ENCODE measurements around the gene KIF24. TPM values are rescaled to one million over a fixed set of nuclear protein-coding genes. Genes with fewer than 3 reads are reported as not detected.
"Not testable (repeated sequence)": the region's sequence is repeated elsewhere in the genome, so short reads cannot be mapped to it uniquely, and the experiment has no call there.

KIF24 gene
- total and polyA plus RNA-seq, 2 of the 4 experiments (the other 2 are of a cell fraction): 1.4 to 3.0 TPM

DNA sequence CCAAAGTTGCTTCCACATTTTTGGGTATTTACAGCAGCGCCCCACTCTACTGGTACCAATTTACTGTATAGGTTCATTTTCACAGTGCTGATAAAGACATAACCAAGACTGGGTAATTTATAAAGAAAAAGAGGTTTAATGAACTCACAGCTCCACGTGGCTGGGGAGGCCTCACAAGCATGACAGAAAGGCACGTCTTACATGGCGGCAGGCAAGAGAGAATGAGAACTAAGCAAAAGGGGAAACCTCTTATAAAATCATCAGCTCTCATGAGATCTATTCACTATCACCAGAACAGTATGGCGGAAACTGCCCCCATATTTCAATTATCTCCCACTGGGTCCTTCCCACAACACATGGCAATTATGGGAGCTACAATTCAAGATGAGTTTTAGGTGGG, 39.7 kb upstream of the KIF24 start:
- H2BK15ac ChIP-seq (ENCODE audit: low read depth, low read length); H3K4me3 ChIP-seq (ENCODE audit: insufficient read depth, low read depth, low read length); H4K5ac ChIP-seq (ENCODE audit: low read depth, low read length); H3K4me1 ChIP-seq (ENCODE audit: control insufficient read depth, insufficient read depth, low read length); H3K14ac ChIP-seq (replicated peaks; ENCODE audit: low read depth, low read length); H3K4ac ChIP-seq (ENCODE audit: low read depth, low read length); in situ Hi-C loops (cut with MboI; ENCODE audit: low sequenced_read_pairs); POLR2A ChIA-PET (ENCODE audit: unreplicated experiment); H2BK5ac ChIP-seq (ENCODE audit: low read depth, low read length, poor library complexity, severe bottlenecking); intact Hi-C loops (cut with micrococcal nuclease); DNase-seq; H4K20me1 ChIP-seq (ENCODE audit: insufficient read depth, low read length); H3K18ac ChIP-seq (ENCODE audit: low read depth, low read length); H3K27ac ChIP-seq (ENCODE audit: insufficient read depth, low read length); CTCF ChIA-PET; BruUV-seq (replicated peaks); H3K36me3 ChIP-seq (ENCODE audit: control insufficient read depth, insufficient read depth, low read length); H2AK9ac ChIP-seq (replicated peaks; ENCODE audit: low read depth, low read length, poor library complexity); H4K8ac ChIP-seq (ENCODE audit: low read depth in 2 of 2, low read length in 2 of 2); H3K79me1 ChIP-seq (ENCODE audit: low read depth in 1 of 2, low read length in 2 of 2); H2AK5ac ChIP-seq (ENCODE audit: low read depth, low read length); H4K91ac ChIP-seq (ENCODE audit: insufficient read depth, low read depth, low read length); ATAC-seq (ENCODE audit: low read depth); H3K9me1 ChIP-seq (ENCODE audit: insufficient read depth, low read length); H3K4me2 ChIP-seq (ENCODE audit: low read depth, low read length); H3K23ac ChIP-seq (ENCODE audit: low read depth, low read length); H2BK20ac ChIP-seq (ENCODE audit: low read depth, low read length); dilution Hi-C loops (cut with HindIII; ENCODE audit: low sequenced_read_pairs, unreplicated experiment); H3K56ac ChIP-seq (ENCODE audit: extremely low read depth, insufficient read depth, low read length); H3K9ac ChIP-seq (ENCODE audit: low read depth, low read length); H2AFZ ChIP-seq (replicated peaks; ENCODE audit: low read length, poor library complexity); H2BK120ac ChIP-seq (ENCODE audit: low read depth, low read length): not testable (repeated sequence)
- H3K9me3 ChIP-seq (ENCODE audit: control insufficient read depth, insufficient read depth, low read length): peaks cover 12% of the 10 kb centered on the region; the same call in 1 of the 2 replicates
- H3K27me3 ChIP-seq (ENCODE audit: control insufficient read depth, insufficient read depth, low read length): peaks cover 26% of the 10 kb centered on the region; the same call in 1 of the 2 replicates
- 67% methylated on average over 3 of the region's 5 CpGs; no CpG with 5 or more reads in 1 of the 2 experiments for WGBS, 2 experiments (ENCODE audit: extremely low coverage in 2 of 2, insufficient read length in 1 of 2)

DNA sequence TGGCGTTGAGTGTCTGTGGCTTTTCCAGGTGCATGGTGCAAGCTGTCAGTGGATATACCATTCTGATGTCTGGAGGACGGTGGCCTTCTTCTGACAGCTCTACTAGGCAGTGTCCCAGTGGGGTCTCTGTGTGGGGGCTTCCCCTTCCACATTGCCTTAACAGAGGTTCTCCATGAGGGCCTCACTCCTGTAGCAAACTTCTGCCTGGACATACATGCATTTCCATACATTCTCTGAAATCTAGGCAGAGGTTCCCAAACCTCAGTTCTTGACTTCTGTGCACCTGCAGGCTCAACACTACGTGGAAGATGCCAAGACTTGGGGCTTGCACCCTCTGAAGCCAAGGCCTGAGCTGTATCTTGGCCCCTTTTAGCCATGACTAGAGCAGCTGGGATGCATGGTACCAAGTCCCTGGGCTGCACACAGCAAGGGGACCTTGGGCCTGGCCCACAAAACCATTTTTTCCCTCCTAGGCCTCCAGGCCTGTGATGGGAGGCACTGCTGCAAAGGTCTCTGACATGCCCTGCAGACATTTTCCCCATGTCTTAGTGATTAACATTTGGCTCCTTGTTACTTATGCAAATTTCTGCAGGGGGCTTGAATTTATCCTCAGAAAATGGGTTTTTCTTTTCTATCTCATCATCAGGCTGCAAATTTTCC, 38.8 kb upstream of the KIF24 start:
- intact Hi-C loops (cut with micrococcal nuclease); ATAC-seq (ENCODE audit: low read depth); H2AFZ ChIP-seq (replicated peaks; ENCODE audit: low read length, poor library complexity); H3K27ac ChIP-seq (ENCODE audit: insufficient read depth, low read length); POLR2A ChIA-PET (ENCODE audit: unreplicated experiment); in situ Hi-C loops (cut with MboI; ENCODE audit: low sequenced_read_pairs); dilution Hi-C loops (cut with HindIII; ENCODE audit: low sequenced_read_pairs, unreplicated experiment); H3K56ac ChIP-seq (ENCODE audit: extremely low read depth, insufficient read depth, low read length); H2BK120ac ChIP-seq (ENCODE audit: low read depth, low read length); H3K4me1 ChIP-seq (ENCODE audit: control insufficient read depth, insufficient read depth, low read length); H2AK9ac ChIP-seq (replicated peaks; ENCODE audit: low read depth, low read length, poor library complexity); H3K9ac ChIP-seq (ENCODE audit: low read depth, low read length); H3K4me2 ChIP-seq (ENCODE audit: low read depth, low read length); H3K4ac ChIP-seq (ENCODE audit: low read depth, low read length); H2BK20ac ChIP-seq (ENCODE audit: low read depth, low read length); H4K20me1 ChIP-seq (ENCODE audit: insufficient read depth, low read length); H3K4me3 ChIP-seq (ENCODE audit: insufficient read depth, low read depth, low read length); H4K8ac ChIP-seq (ENCODE audit: low read depth in 2 of 2, low read length in 2 of 2); DNase-seq; H3K9me1 ChIP-seq (ENCODE audit: insufficient read depth, low read length); H2BK15ac ChIP-seq (ENCODE audit: low read depth, low read length); BruUV-seq (replicated peaks); H3K14ac ChIP-seq (replicated peaks; ENCODE audit: low read depth, low read length); H3K79me1 ChIP-seq (ENCODE audit: low read depth in 1 of 2, low read length in 2 of 2); H2AK5ac ChIP-seq (ENCODE audit: low read depth, low read length); H2BK5ac ChIP-seq (ENCODE audit: low read depth, low read length, poor library complexity, severe bottlenecking); H4K91ac ChIP-seq (ENCODE audit: insufficient read depth, low read depth, low read length); H3K23ac ChIP-seq (ENCODE audit: low read depth, low read length); H3K18ac ChIP-seq (ENCODE audit: low read depth, low read length); H4K5ac ChIP-seq (ENCODE audit: low read depth, low read length); H3K36me3 ChIP-seq (ENCODE audit: control insufficient read depth, insufficient read depth, low read length); CTCF ChIA-PET: not testable (repeated sequence)
- peaks cover 21% of the 10 kb centered on the region; the same call in 1 of the 2 replicates for H3K27me3 ChIP-seq (ENCODE audit: control insufficient read depth, insufficient read depth, low read length)
- 38% methylated on average over 1 of the region's 3 CpGs; no CpG with 5 or more reads in 1 of the 2 experiments for whole genome bisulfite sequencing, 2 experiments (ENCODE audit: extremely low coverage in 2 of 2, insufficient read length in 1 of 2)
- peaks cover 12% of the 10 kb centered on the region; the same call in 1 of the 2 replicates for H3K9me3 ChIP-seq (ENCODE audit: control insufficient read depth, insufficient read depth, low read length)
